ENCODE data around the gene ALDH1L1. TPM values are rescaled to one million over a fixed set of nuclear protein-coding genes. Genes with fewer than 3 reads are reported as not detected.

ALDH1L1 gene
- total and polyA plus RNA-seq, 2 donors (not counting 1 experiment from before 2014, with no cell fraction given), result not detected

GRCh38 chr3:126108676-126109050 is 71.7 kb downstream of the ALDH1L1 start:
- Histone ChIP-seq H2AFZ (ENCODE audit: insufficient read depth, low read depth, low read length, poor library complexity, severe bottlenecking) (no peak overlapping the region), H3K27me3 (replicated peaks in 1 of 4; ENCODE audit: control extremely low read depth in 1 of 4, control insufficient read depth in 3 of 4, insufficient read depth in 4 of 4, low read length in 3 of 4) (no peaks in the 10 kb centered on the region), H3K9ac (ENCODE audit: low read length) (no peak overlapping the region), H3K4me3 (ENCODE audit: control extremely low read depth in 1 of 5, extremely low read depth in 1 of 5, insufficient read depth in 1 of 5, low read depth in 2 of 5, low read length in 4 of 5) (no peak overlapping the region), H4K20me1 (ENCODE audit: control insufficient read depth, insufficient read depth, low read length, poor library complexity, severe bottlenecking) (no peaks in the 10 kb centered on the region), H3K27ac (ENCODE audit: low read length in 2 of 2) (no peak overlapping the region), H3K79me2 (ENCODE audit: control insufficient read depth, insufficient read depth, low read length) (no peaks in the 10 kb centered on the region), H3K4me2 (replicated peaks; ENCODE audit: low read depth, low read length, poor library complexity, severe bottlenecking) (no peak overlapping the region), H3K4me1 (ENCODE audit: control insufficient read depth in 2 of 2, insufficient read depth in 2 of 2, low read length in 2 of 2) (no peaks in the 10 kb centered on the region), H3K9me3 (ENCODE audit: control extremely low read depth in 1 of 3, control insufficient read depth in 2 of 3, insufficient read depth in 1 of 3, low read length in 2 of 3) (no peaks in the 10 kb centered on the region), H3K36me3 (replicated peaks in 1 of 2; ENCODE audit: control extremely low read depth in 1 of 2, control insufficient read depth in 1 of 2, extremely low read depth in 1 of 2, insufficient read depth in 2 of 2, low read length in 1 of 2) (no peaks in the 10 kb centered on the region)
- CTCF ChIA-PET, result no interaction called here
- DNase-seq, result no peak
- no peaks in the 10 kb centered on the region for H3K27me3 Mint-ChIP-seq
- H3K4me1 Mint-ChIP-seq, result no peaks in the 10 kb centered on the region
- no peaks in the 10 kb centered on the region for H3K9me3 Mint-ChIP-seq (ENCODE audit: insufficient read depth)
- no peak overlapping the region for H3K27ac Mint-ChIP-seq
- no peak for ATAC-seq (ENCODE audit: low read depth)
- intact Hi-C loops (cut with micrococcal nuclease), result no loop called here
- POLR2A ChIA-PET, result no interaction called here
- TF ChIP-seq CTCF (IDR thresholded peaks at IDR 0.05) (no peak), EZH2 (IDR thresholded peaks at IDR 0.05; ENCODE audit: borderline replicate concordance, insufficient read depth, low read depth, low read length, poor library complexity, severe bottlenecking) (no peak)
- WGBS (ENCODE audit: insufficient coverage), result 98% methylated on average over 5 of the region's 5 CpGs
- no peak overlapping the region for H3K4me3 Mint-ChIP-seq

GRCh38 chr3:126107957-126108675 is 72.3 kb downstream of the ALDH1L1 start:
- TF ChIP-seq EZH2 (IDR thresholded peaks at IDR 0.05; ENCODE audit: borderline replicate concordance, insufficient read depth, low read depth, low read length, poor library complexity, severe bottlenecking) (no peak), CTCF (IDR thresholded peaks at IDR 0.05) (no peak)
- Mint-ChIP-seq H3K9me3 (ENCODE audit: insufficient read depth) (no peaks in the 10 kb centered on the region), H3K4me1 (no peaks in the 10 kb centered on the region), H3K4me3 (no peak overlapping the region), H3K27me3 (no peaks in the 10 kb centered on the region), H3K27ac (no peak overlapping the region)
- 95% methylated on average over 6 of the region's 8 CpGs for WGBS (ENCODE audit: insufficient coverage)
- H3K4me1 ChIP-seq (ENCODE audit: control insufficient read depth in 2 of 2, insufficient read depth in 2 of 2, low read length in 2 of 2), result no peaks in the 10 kb centered on the region
- no peaks in the 10 kb centered on the region for H4K20me1 ChIP-seq (ENCODE audit: control insufficient read depth, insufficient read depth, low read length, poor library complexity, severe bottlenecking)
- no peaks in the 10 kb centered on the region for H3K27me3 ChIP-seq (replicated peaks in 1 of 4; ENCODE audit: control extremely low read depth in 1 of 4, control insufficient read depth in 3 of 4, insufficient read depth in 4 of 4, low read length in 3 of 4)
- ChIA-PET POLR2A (no interaction called here), CTCF (no interaction called here)
- no peak overlapping the region for H3K4me2 ChIP-seq (replicated peaks; ENCODE audit: low read depth, low read length, poor library complexity, severe bottlenecking)
- DNase-seq (no peak), ATAC-seq (ENCODE audit: low read depth) (no peak)
- no peak overlapping the region for H3K27ac ChIP-seq (ENCODE audit: low read length in 2 of 2)
- H3K36me3 ChIP-seq (replicated peaks in 1 of 2; ENCODE audit: control extremely low read depth in 1 of 2, control insufficient read depth in 1 of 2, extremely low read depth in 1 of 2, insufficient read depth in 2 of 2, low read length in 1 of 2), result no peaks in the 10 kb centered on the region
- no peak overlapping the region for H2AFZ ChIP-seq (ENCODE audit: insufficient read depth, low read depth, low read length, poor library complexity, severe bottlenecking)
- no peaks in the 10 kb centered on the region for H3K9me3 ChIP-seq (ENCODE audit: control extremely low read depth in 1 of 3, control insufficient read depth in 2 of 3, insufficient read depth in 1 of 3, low read length in 2 of 3)
- H3K79me2 ChIP-seq (ENCODE audit: control insufficient read depth, insufficient read depth, low read length), result no peaks in the 10 kb centered on the region
- H3K9ac ChIP-seq (ENCODE audit: low read length), result no peak overlapping the region
- no peak overlapping the region for H3K4me3 ChIP-seq (ENCODE audit: control extremely low read depth in 1 of 5, extremely low read depth in 1 of 5, insufficient read depth in 1 of 5, low read depth in 2 of 5, low read length in 4 of 5)
- intact Hi-C loops (cut with micrococcal nuclease), result no loop called here
